GM12864 (cell line): ENCODE results near the gene C2orf49.
A peak's percentile ranks its signal among the peaks of the same experiment; 100 is the strongest.

Experiments
- DNase-seq: peaks from one replicate; pipeline ENCODE4 v3.0.0-alpha.2; 2011; ENCODE audit warnings: low read depth
- H3K4me3 ChIP-seq: 2 replicates; pipeline ENCODE4 v1.5.1; 2011; ENCODE audit warnings: mild to moderate bottlenecking, low read depth, low read length, control low read depth
- CTCF ChIP-seq: IDR thresholded peaks from 2 replicates; pipeline ENCODE4 v1.5.1; 2011; ENCODE audit warnings: low read depth, mild to moderate bottlenecking, moderate library complexity, low read length, control low read depth, inconsistent platforms; ENCODE audit errors: missing control alignments

The C2orf49 gene

GRCh38 chr2:105371156-105371555 is 33.8 kb downstream of the C2orf49 start:
- no peak overlapping the region for H3K4me3 ChIP-seq
- no peak for DNase-seq
- no peak for TF ChIP-seq CTCF

GRCh38 chr2:105371810-105372209 is 34.5 kb downstream of the C2orf49 start:
- no peak overlapping the region for H3K4me3 ChIP-seq
- TF ChIP-seq CTCF = no peak
- DNase-seq = no peak

GRCh38 chr2:105373344-105373781 is 36.0 kb downstream of the C2orf49 start:
- no peak for DNase-seq
- no peak for TF ChIP-seq CTCF
- H3K4me3 ChIP-seq = no peak overlapping the region

DNA sequence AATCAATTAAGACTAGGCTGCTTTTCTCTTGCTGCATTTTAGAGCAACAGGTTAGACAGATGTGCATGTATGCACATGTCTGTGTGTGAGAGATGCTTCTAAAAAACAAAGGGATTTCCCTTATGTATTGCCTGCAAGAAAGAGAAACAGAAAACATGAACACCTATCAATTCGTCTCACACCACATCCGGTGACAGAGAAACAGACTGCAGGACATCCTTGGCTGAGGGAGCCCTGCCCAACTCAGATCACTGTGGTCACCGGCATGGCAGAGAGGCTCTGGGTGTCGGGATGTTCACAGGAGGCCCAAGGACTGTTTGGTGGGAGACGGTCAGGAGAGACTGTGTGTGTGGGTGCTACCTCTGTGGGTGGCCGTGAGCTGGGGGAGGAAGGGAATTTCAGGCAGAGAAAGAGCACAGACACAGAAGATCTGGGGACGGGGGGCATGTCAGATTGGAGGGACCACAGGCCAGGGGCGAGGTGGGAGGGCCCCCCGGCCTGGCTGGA is 36.6 kb downstream of the C2orf49 start:
- DNase-seq = peak; percentile 40
- TF ChIP-seq CTCF = no peak
- no peak overlapping the region; the same call in 1 of the 2 replicates for H3K4me3 ChIP-seq

- H3K4me3 ChIP-seq = no peak overlapping the region
- no peak for DNase-seq
- TF ChIP-seq CTCF = no peak
Observed at GRCh38 chr2:105375001-105375561, 37.7 kb downstream of the C2orf49 start.

DNA sequence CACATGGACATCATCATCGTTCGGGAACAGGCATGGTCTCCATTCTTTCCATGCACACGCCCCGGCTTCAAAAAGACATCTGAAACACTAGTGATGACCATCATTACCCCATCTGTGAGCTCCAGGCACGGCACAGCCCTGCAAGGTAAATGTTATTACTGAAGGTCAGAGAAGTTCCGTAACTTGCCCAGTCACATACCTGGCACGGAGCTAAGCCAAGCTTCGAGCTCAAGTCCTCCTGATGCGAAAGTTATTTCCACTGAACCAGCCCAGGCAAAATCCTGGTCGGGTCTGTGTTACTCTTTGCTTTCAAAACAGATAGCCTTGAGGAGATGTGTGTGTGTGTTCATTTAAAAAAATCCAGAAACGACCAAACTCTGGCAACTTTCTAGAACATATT is 38.7 kb downstream of the C2orf49 start:
- no peak overlapping the region for H3K4me3 ChIP-seq
- no peak for DNase-seq
- TF ChIP-seq CTCF = no peak

DNA sequence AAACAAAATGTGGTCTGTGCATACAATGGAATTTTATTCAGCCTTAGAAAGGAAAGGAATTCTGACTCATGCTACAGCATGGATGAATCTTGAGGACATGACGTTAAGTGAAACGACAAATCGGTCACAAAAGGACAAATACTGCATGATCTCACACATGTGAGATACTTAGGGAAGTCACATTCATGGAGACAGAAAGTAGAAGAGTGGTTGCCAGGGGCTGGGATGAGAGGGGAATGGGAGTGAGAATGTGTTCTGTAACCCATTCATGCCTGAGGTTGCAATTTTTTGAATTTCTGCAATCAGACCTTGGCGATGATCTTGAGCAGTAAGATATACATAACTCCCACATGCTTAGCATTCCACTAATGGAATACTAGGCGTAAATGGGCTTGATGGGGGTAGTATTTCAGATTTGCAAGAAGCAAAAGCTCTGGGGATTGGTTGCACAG is 39.5 kb downstream of the C2orf49 start:
- no peak overlapping the region for H3K4me3 ChIP-seq
- TF ChIP-seq CTCF = no peak
- DNase-seq = no peak
